Hepatocyte (in vitro differentiated cells): ENCODE results near the gene RASGEF1C. TPM values are rescaled to one million over a fixed set of nuclear protein-coding genes. Genes with fewer than 3 reads are reported as not detected.

Experiments
- DNase-seq: peaks from one replicate; pipeline ENCODE4 v3.0.0-alpha.2; 2016; ENCODE audit warnings: low spot score
- H2AFZ ChIP-seq: fragments of 200-600 bp; sonication (generic); 2 replicates; pipeline ENCODE4 v1.6.0; 2016; ENCODE audit warnings: antibody characterized with exemption, mild to moderate bottlenecking
- H3K27ac ChIP-seq: fragments of 200-600 bp; sonication (generic); 2 replicates; pipeline ENCODE4 v1.5.1; 2016; ENCODE audit warnings: mild to moderate bottlenecking
- H3K27me3 ChIP-seq: fragments of 200-600 bp; sonication (generic); 2 replicates; pipeline ENCODE4 v1.6.1; 2016
- H3K36me3 ChIP-seq: fragments of 200-600 bp; sonication (generic); replicated peaks from 2 replicates; pipeline ENCODE4 v1.5.1; 2016; ENCODE audit warnings: low read depth; ENCODE audit not compliant: insufficient read depth
- H3K4me1 ChIP-seq: fragments of 200-600 bp; sonication (generic); 2 replicates; pipeline ENCODE4 v1.5.1; 2016; ENCODE audit warnings: mild to moderate bottlenecking, moderate library complexity; ENCODE audit not compliant: insufficient read depth
- H3K4me2 ChIP-seq: fragments of 200-600 bp; sonication (generic); 2 replicates; pipeline ENCODE4 v1.6.0; 2016
- H3K4me3 ChIP-seq: fragments of 200-600 bp; sonication (generic); 2 replicates; pipeline ENCODE4 v1.5.1; 2016; ENCODE audit warnings: mild to moderate bottlenecking
- H3K79me2 ChIP-seq: fragments of 200-600 bp; sonication (generic); 2 replicates; pipeline ENCODE4 v1.6.0; 2017; ENCODE audit warnings: mild to moderate bottlenecking
- H3K9me2 ChIP-seq: fragments of 200-600 bp; sonication (generic); replicated peaks from 2 replicates; pipeline ENCODE4 v1.6.0; 2017; ENCODE audit warnings: mild to moderate bottlenecking; ENCODE audit not compliant: insufficient read depth
- H3K9me3 ChIP-seq: fragments of 200-600 bp; sonication (generic); 2 replicates; pipeline ENCODE4 v1.5.1; 2016; ENCODE audit warnings: low read depth, mild to moderate bottlenecking
- H4K20me1 ChIP-seq: fragments of 200-600 bp; sonication (generic); 2 replicates; pipeline ENCODE4 v1.6.0; 2016; ENCODE audit warnings: mild to moderate bottlenecking; ENCODE audit not compliant: insufficient read depth, poor library complexity, severe bottlenecking
- CTCF ChIP-seq: fragments of 200-600 bp; sonication (generic); IDR thresholded peaks from 2 replicates; pipeline ENCODE4 v1.5.1; 2016; ENCODE audit warnings: antibody characterized with exemption, mild to moderate bottlenecking; ENCODE audit not compliant: poor library complexity
- EZH2 ChIP-seq: fragments of 200-600 bp; sonication (generic); IDR thresholded peaks from 2 replicates; pipeline ENCODE4 v1.6.1; 2016; ENCODE audit warnings: antibody characterized with exemption, mild to moderate bottlenecking, borderline replicate concordance
- EZH2phosphoT487 ChIP-seq: fragments of 200-600 bp; sonication (generic); IDR thresholded peaks from one replicate; pipeline ENCODE4 v1.6.1; 2018; ENCODE audit warnings: antibody characterized with exemption, mild to moderate bottlenecking, low read depth, moderate library complexity; ENCODE audit not compliant: unreplicated experiment, severe bottlenecking
- WGBS: methylation state at CpG from one replicate; pipeline ENCODE4 v1.1.6; 2016; ENCODE audit warnings: low lambda C conversion rate; ENCODE audit errors: missing lambda C conversion rate; 5-methylcytosine and 5-hydroxymethylcytosine counted together
- polyA plus RNA-seq: library from polyadenylated mRNA; unstranded; fragments of >200 nt; fragmentation: Nextera tagmentation; extraction: Ambion mirVana; gene quantifications from 2 replicates; pipeline ENCODE4 v1.2.1, GENCODE V29; 2016
- total RNA-seq: library from RNA; depleted of rRNA; stranded (reverse); fragments of >200 nt; gene quantifications from 2 replicates; pipeline ENCODE4 v1.2.3, GENCODE V29; 2014

Gene RASGEF1C
- total and polyA plus RNA-seq, 2 experiments from 2014 or later: not detected

DNA sequence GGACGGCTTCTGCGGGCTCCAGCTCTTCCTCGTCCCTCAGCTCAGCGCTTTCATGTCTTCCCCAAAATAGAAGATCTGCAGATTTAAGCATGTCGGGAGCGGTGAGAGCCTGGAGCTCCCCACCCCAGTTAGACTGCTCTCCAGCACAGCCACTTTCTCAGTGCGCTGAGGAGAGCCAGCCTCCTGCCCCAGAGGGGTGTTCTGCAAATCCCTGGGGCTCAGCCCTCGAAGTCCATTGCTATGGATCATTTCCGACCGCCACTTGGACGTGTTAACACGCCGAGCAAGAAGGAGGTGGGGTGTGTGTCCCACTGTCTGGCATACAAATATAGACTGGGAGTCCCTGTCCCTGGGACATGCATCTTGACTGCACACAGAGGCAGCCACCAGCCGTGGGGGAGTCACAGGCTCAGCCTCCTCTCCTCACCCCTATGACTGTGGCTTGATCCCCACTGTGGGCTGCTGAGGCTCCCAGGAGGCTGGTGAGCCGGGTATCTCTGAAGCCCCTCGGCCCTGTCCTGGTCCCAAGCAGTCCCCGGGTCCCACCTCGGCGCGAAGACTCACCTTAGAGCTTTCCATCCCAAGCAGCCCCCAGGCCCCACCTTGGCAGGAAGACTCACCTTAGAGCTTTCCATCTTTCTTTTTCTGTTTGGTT lies 107.4 kb downstream of the RASGEF1C start:
- Histone ChIP-seq H3K4me2 (no peak overlapping the region), H3K79me2 (no peaks in the 10 kb centered on the region), H3K4me1 (no peaks in the 10 kb centered on the region), H3K27ac (no peak overlapping the region), H3K9me2 (no peaks in the 10 kb centered on the region), H3K4me3 (no peak overlapping the region), H3K27me3 (no peaks in the 10 kb centered on the region), H3K9me3 (peaks cover 1% of the 10 kb centered on the region), H3K36me3 (no peaks in the 10 kb centered on the region), H4K20me1 (no peaks in the 10 kb centered on the region), H2AFZ (no peak overlapping the region)
- WGBS: 92% methylated on average over 20 of the region's 20 CpGs
- TF ChIP-seq CTCF (no peak), EZH2 (no peak), EZH2phosphoT487 (no peak)
- no peak for DNase-seq

DNA sequence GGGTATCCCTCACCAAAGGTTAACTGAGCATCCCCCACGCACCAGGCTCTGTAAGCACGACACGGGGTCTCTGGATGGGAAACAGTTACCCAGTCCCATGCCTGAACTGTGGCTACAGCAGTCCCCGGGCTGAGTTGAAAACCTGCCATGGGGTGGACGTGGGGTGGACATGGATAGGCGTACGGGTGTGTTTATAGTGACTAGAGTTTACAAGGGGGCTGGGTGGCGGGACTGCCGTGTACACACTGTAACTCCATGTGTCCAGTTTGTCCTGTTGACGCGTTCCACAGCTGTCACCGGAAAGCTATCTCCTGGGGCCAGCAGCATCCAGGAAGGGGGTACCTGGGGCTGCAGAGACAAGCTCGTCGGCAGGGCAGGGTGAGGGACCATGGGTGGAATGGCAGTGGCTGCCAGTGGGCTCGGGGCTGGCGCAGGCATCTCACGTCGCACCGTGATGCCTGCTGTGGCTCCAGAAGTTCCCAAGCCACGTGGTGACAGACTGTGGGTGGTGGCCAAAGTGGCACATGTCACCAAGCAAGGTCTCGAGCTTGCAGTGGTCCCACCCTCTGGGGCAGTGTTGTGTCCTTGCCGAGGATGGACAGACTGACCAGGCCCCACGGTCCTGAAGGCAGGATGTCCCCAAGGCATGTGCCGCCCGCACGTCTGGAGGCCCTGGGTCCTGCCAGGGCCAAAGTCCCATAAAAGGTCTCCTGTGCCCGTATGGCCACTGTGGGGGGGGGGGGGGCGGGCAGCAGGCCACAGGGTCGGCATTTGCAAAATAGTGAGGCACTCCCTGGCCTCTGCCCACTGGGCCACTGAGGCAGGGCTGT lies 108.2 kb downstream of the RASGEF1C start:
- no peak overlapping the region for H3K4me2 ChIP-seq
- H3K36me3 ChIP-seq: no peaks in the 10 kb centered on the region
- DNase-seq: no peak
- H3K27me3 ChIP-seq: no peaks in the 10 kb centered on the region
- H3K4me1 ChIP-seq: no peaks in the 10 kb centered on the region
- TF ChIP-seq EZH2phosphoT487: no peak
- no peaks in the 10 kb centered on the region for H3K9me3 ChIP-seq
- H3K9me2 ChIP-seq: no peaks in the 10 kb centered on the region
- H3K79me2 ChIP-seq: no peaks in the 10 kb centered on the region
- H3K4me3 ChIP-seq: no peak overlapping the region
- H2AFZ ChIP-seq: no peak overlapping the region
- no peaks in the 10 kb centered on the region for H4K20me1 ChIP-seq
- WGBS: 81% methylated on average over 29 of the region's 29 CpGs
- H3K27ac ChIP-seq: no peak overlapping the region

DNA sequence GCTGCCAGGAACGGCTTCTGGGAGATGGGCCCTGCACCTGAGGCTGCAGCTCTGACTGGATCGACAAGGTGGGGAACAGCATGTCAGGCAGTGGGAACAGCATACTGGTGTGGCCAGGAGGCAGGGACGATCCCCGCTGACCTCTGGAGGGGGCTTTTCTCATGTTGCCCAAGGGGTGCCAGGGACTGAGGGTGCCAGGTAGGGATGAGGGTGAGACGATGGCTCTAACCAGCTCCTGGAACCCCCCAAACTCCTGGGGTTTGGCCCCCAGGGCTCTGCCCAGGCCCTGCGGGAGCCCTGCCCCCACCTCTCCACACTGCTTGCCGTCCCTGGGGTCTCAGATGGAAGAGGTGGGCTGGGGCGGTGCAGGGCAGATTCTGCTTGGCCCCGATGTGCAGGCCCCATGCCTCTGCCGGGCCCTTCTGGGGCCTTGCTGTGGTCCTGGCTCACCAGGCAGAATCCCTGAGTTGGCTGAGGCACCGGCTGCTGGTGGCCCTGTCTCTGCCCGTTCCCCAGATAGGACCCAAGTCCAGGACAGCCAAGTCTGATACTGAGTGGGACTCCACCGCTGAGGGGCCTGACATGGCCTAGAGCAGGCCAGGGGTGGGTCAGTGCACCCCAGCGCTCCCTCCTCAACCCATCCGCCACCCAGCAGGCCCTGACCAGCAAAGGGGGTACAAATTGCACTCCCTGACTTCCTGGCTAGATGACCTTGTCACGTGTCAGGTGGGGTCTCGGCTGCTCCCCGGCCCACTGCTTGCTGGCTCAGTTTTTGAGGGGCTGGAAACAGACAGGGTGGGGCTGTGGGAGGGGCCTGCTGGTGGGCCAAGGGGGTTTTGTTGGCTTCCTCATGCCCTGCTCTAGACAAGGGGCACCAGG lies 109.0 kb downstream of the RASGEF1C start:
- 97% methylated on average over 18 of the region's 18 CpGs for WGBS
- TF ChIP-seq EZH2: no peak
- TF ChIP-seq EZH2phosphoT487: no peak
- no peaks in the 10 kb centered on the region for H3K79me2 ChIP-seq
- H3K27me3 ChIP-seq: no peaks in the 10 kb centered on the region
- no peaks in the 10 kb centered on the region for H3K4me1 ChIP-seq
- no peak overlapping the region for H3K4me3 ChIP-seq
- DNase-seq: no peak
- no peak overlapping the region for H2AFZ ChIP-seq
- no peak overlapping the region for H3K4me2 ChIP-seq
- H3K9me2 ChIP-seq: no peaks in the 10 kb centered on the region
- no peaks in the 10 kb centered on the region for H3K36me3 ChIP-seq
- H3K9me3 ChIP-seq: no peaks in the 10 kb centered on the region
- no peak overlapping the region for H3K27ac ChIP-seq
- no peaks in the 10 kb centered on the region for H4K20me1 ChIP-seq

DNA sequence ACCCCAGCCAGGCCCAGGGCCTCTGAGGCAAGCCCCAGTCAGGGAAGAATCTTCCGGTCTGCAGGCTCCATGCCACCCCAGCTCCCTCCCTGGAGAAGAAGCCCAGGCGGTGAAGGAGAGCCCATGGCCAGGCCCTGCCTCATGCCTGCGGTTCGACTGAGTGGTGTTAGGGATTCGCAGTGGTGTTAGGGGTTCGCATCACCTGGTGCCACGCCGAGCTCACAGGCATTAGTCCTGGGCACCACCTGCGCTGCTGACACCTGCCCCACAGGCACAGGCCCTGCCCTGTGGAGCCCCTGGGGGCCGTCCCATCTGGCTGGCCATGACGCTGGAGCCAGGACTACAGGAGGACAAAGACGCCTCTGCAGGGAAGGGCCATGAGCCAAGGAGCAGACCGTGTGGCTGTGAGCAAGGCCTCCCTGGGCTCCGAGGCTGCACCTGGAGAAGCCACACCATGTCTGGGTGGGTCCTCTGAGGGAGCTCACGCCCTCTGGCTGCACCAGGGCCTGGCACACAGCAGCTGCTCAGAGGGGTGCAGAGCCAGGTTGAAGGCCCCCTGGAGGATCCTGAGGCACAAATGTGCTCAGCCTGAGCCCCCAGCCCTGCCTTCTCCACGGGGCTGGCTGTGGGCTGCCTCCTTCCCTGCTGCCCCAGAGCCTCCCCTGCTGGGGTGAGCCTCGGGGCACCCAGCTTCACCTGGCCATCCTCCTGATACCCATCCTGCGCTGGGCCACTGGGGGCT lies 109.8 kb downstream of the RASGEF1C start:
- H3K79me2 ChIP-seq: no peaks in the 10 kb centered on the region
- 92% methylated on average over 18 of the region's 18 CpGs for WGBS
- TF ChIP-seq EZH2phosphoT487 (no peak), EZH2 (no peak), CTCF (no peak)

More for the DNA sequence above, 109.8 kb downstream of the RASGEF1C start:
- no peaks in the 10 kb centered on the region for H3K36me3 ChIP-seq
- H3K27me3 ChIP-seq: no peaks in the 10 kb centered on the region
- H2AFZ ChIP-seq: no peak overlapping the region
- DNase-seq: no peak
- no peak overlapping the region for H3K4me2 ChIP-seq
- H3K9me3 ChIP-seq: no peaks in the 10 kb centered on the region
- no peaks in the 10 kb centered on the region for H3K9me2 ChIP-seq
- no peaks in the 10 kb centered on the region for H3K4me1 ChIP-seq
- H4K20me1 ChIP-seq: no peaks in the 10 kb centered on the region
- H3K4me3 ChIP-seq: no peak overlapping the region
- no peak overlapping the region for H3K27ac ChIP-seq
